Neural cell (in vitro differentiated cells): ENCODE data around the gene GPC5. TPM values are rescaled to one million over a fixed set of nuclear protein-coding genes. Genes with fewer than 3 reads are reported as not detected.

Experiments
- H2AFZ ChIP-seq: fragments of 200-600, 300-800 bp; sonication (generic), shearing (Covaris generic); 2 replicates; pipeline ENCODE4 v1.6.0; 2014; ENCODE audit warnings: low read depth, mild to moderate bottlenecking, antibody characterized with exemption, low read length, moderate library complexity
- H3F3A ChIP-seq: fragments of 200-600 bp; shearing (Covaris generic); 2 replicates; pipeline ENCODE4 v1.6.1; 2016; ENCODE audit warnings: mild to moderate bottlenecking, moderate library complexity, mixed read lengths, antibody characterized with exemption, low read length; ENCODE audit not compliant: insufficient read depth, poor library complexity, severe bottlenecking
- H3K27ac ChIP-seq: fragments of 200-600, 300-800 bp; sonication (generic), shearing (Covaris generic); 2 replicates; pipeline ENCODE4 v1.5.1; 2014; ENCODE audit warnings: mild to moderate bottlenecking, low read length, moderate library complexity
- H3K27me3 ChIP-seq: fragments of 300-800, 200-600 bp; sonication (generic), shearing (Covaris generic); 2 replicates; pipeline ENCODE4 v1.6.0; 2014; ENCODE audit warnings: mild to moderate bottlenecking, low read depth, low read length, moderate library complexity; ENCODE audit not compliant: insufficient read depth
- H3K36me3 ChIP-seq: fragments of 300-800, 200-600 bp; sonication (generic), shearing (Covaris generic); 2 replicates; pipeline ENCODE4 v1.5.1; 2014; ENCODE audit warnings: mild to moderate bottlenecking, antibody characterized with exemption, low read length, moderate library complexity; ENCODE audit not compliant: insufficient read depth
- H3K4me2 ChIP-seq: fragments of 300-800, 200-600 bp; sonication (generic), shearing (Covaris generic); 2 replicates; pipeline ENCODE4 v1.6.0; 2014; ENCODE audit warnings: mild to moderate bottlenecking, low read length
- H3K4me3 ChIP-seq: fragments of 300-800, 200-600 bp; sonication (generic), shearing (Covaris generic); 2 replicates; pipeline ENCODE4 v1.5.1; 2014; ENCODE audit warnings: mild to moderate bottlenecking, low read length, moderate library complexity
- H3K79me2 ChIP-seq: fragments of 200-600 bp; shearing (Covaris generic); replicated peaks from 2 replicates; pipeline ENCODE4 v1.6.0; 2014; ENCODE audit warnings: mild to moderate bottlenecking, low read length, moderate library complexity; ENCODE audit not compliant: insufficient read depth
- H3K9ac ChIP-seq: fragments of 300-800, 200-600 bp; sonication (generic), shearing (Covaris generic); 2 replicates; pipeline ENCODE4 v1.6.1; 2016; ENCODE audit warnings: mild to moderate bottlenecking, low read length, mixed read lengths
- H3K9me2 ChIP-seq: fragments of 200-600 bp; shearing (Covaris generic); 2 replicates; pipeline ENCODE4 v1.6.1; 2016; ENCODE audit warnings: mild to moderate bottlenecking, low read length, mixed read lengths; ENCODE audit not compliant: insufficient read depth
- H3K9me3 ChIP-seq: fragments of 200-600, 300-800 bp; sonication (generic), shearing (Covaris generic); 2 replicates; pipeline ENCODE4 v1.6.1; 2016; ENCODE audit warnings: mild to moderate bottlenecking, mixed run types, low read length, moderate library complexity, mixed read lengths
- H4K20me1 ChIP-seq: fragments of 200-600 bp; shearing (Covaris generic); 2 replicates; pipeline ENCODE4 v1.6.1; 2016; ENCODE audit warnings: mild to moderate bottlenecking, mixed run types; ENCODE audit not compliant: insufficient read depth
- CTCF ChIP-seq: fragments of 450-650 bp; IDR thresholded peaks from 2 replicates; pipeline ENCODE4 v1.5.1; 2014; ENCODE audit warnings: antibody characterized with exemption, mild to moderate bottlenecking, moderate library complexity; ENCODE audit not compliant: poor library complexity, severe bottlenecking
- EP300 ChIP-seq: fragments of 450-650 bp; conservative IDR thresholded peaks from 2 replicates; pipeline ENCODE4 v1.6.1; 2014; ENCODE audit warnings: antibody characterized with exemption, mild to moderate bottlenecking, moderate library complexity; ENCODE audit not compliant: poor library complexity, severe bottlenecking
- EZH2 ChIP-seq: fragments of 200-600, 300-800 bp; shearing (Covaris generic), sonication (generic); IDR thresholded peaks from 2 replicates; pipeline ENCODE4 v1.6.1; 2014; ENCODE audit warnings: antibody characterized with exemption, low read length, borderline replicate concordance, mild to moderate bottlenecking; ENCODE audit not compliant: insufficient read depth, poor library complexity, severe bottlenecking
- MXI1 ChIP-seq: fragments of 450-650 bp; conservative IDR thresholded peaks from 2 replicates; pipeline ENCODE4 v1.6.1; 2014; ENCODE audit warnings: antibody characterized with exemption, mild to moderate bottlenecking; ENCODE audit not compliant: poor library complexity, severe bottlenecking
- POLR2AphosphoS5 ChIP-seq: IDR thresholded peaks from 2 replicates; pipeline ENCODE4 v1.6.1; 2012
- RAD21 ChIP-seq: fragments of 450-650 bp; conservative IDR thresholded peaks from 2 replicates; pipeline ENCODE4 v1.6.1; 2014; ENCODE audit warnings: antibody characterized with exemption, mild to moderate bottlenecking, moderate library complexity
- REST ChIP-seq: IDR thresholded peaks from 2 replicates; pipeline ENCODE4 v1.6.1; 2012; ENCODE audit warnings: borderline replicate concordance
- SMC3 ChIP-seq: fragments of 450-650 bp; conservative IDR thresholded peaks from 2 replicates; pipeline ENCODE4 v1.6.1; 2014; ENCODE audit warnings: antibody characterized with exemption, mild to moderate bottlenecking, moderate library complexity; ENCODE audit not compliant: poor library complexity
- TAF1 ChIP-seq: IDR thresholded peaks from 2 replicates; pipeline ENCODE4 v1.6.1; 2012; ENCODE audit warnings: low read depth
- polyA plus RNA-seq: library from polyadenylated mRNA; depleted of rRNA; stranded (reverse); fragments of >200 nt; gene quantifications from 2 replicates; pipeline ENCODE4 v1.2.3, GENCODE V29; 2014

Gene GPC5
- polyA plus RNA-seq, 1 donor from 2014 or later: 5.0 TPM

GRCh38 chr13:92621985-92622384 lies 1223.6 kb downstream of the GPC5 start:
- Histone ChIP-seq H3K27ac (no peak overlapping the region), H3K79me2 (no peaks in the 10 kb centered on the region), H3K27me3 (no peaks in the 10 kb centered on the region), H4K20me1 (no peaks in the 10 kb centered on the region), H2AFZ (no peak overlapping the region), H3F3A (no peaks in the 10 kb centered on the region), H3K9me2 (no peaks in the 10 kb centered on the region), H3K36me3 (no peaks in the 10 kb centered on the region), H3K9me3 (no peaks in the 10 kb centered on the region), H3K9ac (no peak overlapping the region), H3K4me3 (no peak overlapping the region), H3K4me2 (no peak overlapping the region)
- TF ChIP-seq REST (no peak), EZH2 (no peak), MXI1 (no peak), SMC3 (no peak), EP300 (no peak), RAD21 (no peak), POLR2AphosphoS5 (no peak), CTCF (no peak), TAF1 (no peak)

GRCh38 chr13:92622905-92623304 lies 1224.5 kb downstream of the GPC5 start:
- H2AFZ ChIP-seq: no peak overlapping the region
- no peaks in the 10 kb centered on the region for H3K9me3 ChIP-seq
- H3K4me3 ChIP-seq: no peak overlapping the region
- no peaks in the 10 kb centered on the region for H3K9me2 ChIP-seq
- H3K27me3 ChIP-seq: no peaks in the 10 kb centered on the region
- H3K36me3 ChIP-seq: no peaks in the 10 kb centered on the region
- H3K9ac ChIP-seq: no peak overlapping the region
- no peak overlapping the region for H3K4me2 ChIP-seq
- no peaks in the 10 kb centered on the region for H3F3A ChIP-seq
- H3K79me2 ChIP-seq: no peaks in the 10 kb centered on the region
- no peak overlapping the region for H3K27ac ChIP-seq
- TF ChIP-seq EP300: no peak
- TF ChIP-seq EZH2: no peak
- TF ChIP-seq SMC3: no peak
- TF ChIP-seq MXI1: no peak
- TF ChIP-seq TAF1: no peak
- TF ChIP-seq POLR2AphosphoS5: no peak
- TF ChIP-seq RAD21: no peak
- no peak for TF ChIP-seq REST
- no peak for TF ChIP-seq CTCF
- H4K20me1 ChIP-seq: no peaks in the 10 kb centered on the region
